IPS-20b (cell line): Measurements from ENCODE around the gene DOK6.
A peak's percentile ranks its signal among the peaks of the same experiment; 100 is the strongest.
"Not testable (repeated sequence)": the region's sequence is repeated elsewhere in the genome, so short reads cannot be mapped to it uniquely, and the experiment has no call there.

Source experiments
- H3K27ac ChIP-seq: one replicate; pipeline ENCODE4 v1.5.1; 2013; ENCODE audit warnings: low read length
- H3K27me3 ChIP-seq: 2 replicates; pipeline ENCODE4 v1.6.1; 2013; ENCODE audit warnings: mild to moderate bottlenecking, low read length, inconsistent platforms; ENCODE audit not compliant: insufficient read depth
- H3K36me3 ChIP-seq: 2 replicates; pipeline ENCODE4 v1.6.1; 2013; ENCODE audit warnings: low read depth, mild to moderate bottlenecking, inconsistent platforms, low read length, moderate library complexity; ENCODE audit not compliant: insufficient read depth
- H3K4me1 ChIP-seq: 2 replicates; pipeline ENCODE4 v1.6.1; 2013; ENCODE audit warnings: mild to moderate bottlenecking, control low read depth, inconsistent platforms, low read length, moderate library complexity; ENCODE audit not compliant: insufficient read depth
- H3K4me3 ChIP-seq: 2 replicates; pipeline ENCODE4 v1.5.1; 2013; ENCODE audit warnings: mild to moderate bottlenecking, low read length, inconsistent platforms
- H3K9ac ChIP-seq: 2 replicates; pipeline ENCODE4 v1.6.1; 2013; ENCODE audit warnings: low read depth, mild to moderate bottlenecking, inconsistent platforms, low read length, moderate library complexity
- H3K9me3 ChIP-seq: 2 replicates; pipeline ENCODE4 v1.6.1; 2013; ENCODE audit warnings: mild to moderate bottlenecking, low read depth, low read length, inconsistent platforms; ENCODE audit not compliant: insufficient read depth

Gene DOK6

GRCh38 chr18:69400253-69400975 lies at the start of gene DOK6:
Gene DOK6 (plus strand): TSS chr18:69400888.
- Histone ChIP-seq H3K27me3 (peaks cover 55% of the 10 kb centered on the region), H3K9ac (peak within 1 kb of the TSS; percentile 75; the same call in 1 of the 2 replicates), H3K9me3 (no peaks in the 10 kb centered on the region), H3K27ac (no peak within 1 kb of the TSS), H3K36me3 (no peaks in the 10 kb centered on the region), H3K4me3 (peak within 1 kb of the TSS; percentile 86), H3K4me1 (peaks cover 8% of the 10 kb centered on the region; the same call in 1 of the 2 replicates)

DNA sequence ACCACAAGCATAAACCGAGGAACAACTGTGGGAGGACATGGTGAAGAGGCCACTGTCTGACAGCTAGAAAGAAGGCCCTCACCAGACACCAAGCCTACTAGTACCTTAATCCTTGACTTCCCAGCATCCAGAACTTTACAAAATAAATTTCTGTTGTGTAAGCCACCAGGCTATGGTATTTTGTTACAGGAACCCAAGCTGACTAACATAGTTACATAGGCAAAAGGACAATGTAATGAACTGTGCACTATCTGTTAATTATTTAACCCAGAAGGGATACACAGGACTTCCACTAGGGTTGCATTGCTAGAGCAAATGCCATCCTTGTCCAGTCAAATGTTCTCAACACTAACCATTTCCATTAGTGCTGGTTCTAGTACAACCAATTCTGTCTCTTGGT lies 47.7 kb upstream of the DOK6 start:
- Histone ChIP-seq H3K9ac (no peak overlapping the region), H3K4me3 (no peak overlapping the region)

DNA sequence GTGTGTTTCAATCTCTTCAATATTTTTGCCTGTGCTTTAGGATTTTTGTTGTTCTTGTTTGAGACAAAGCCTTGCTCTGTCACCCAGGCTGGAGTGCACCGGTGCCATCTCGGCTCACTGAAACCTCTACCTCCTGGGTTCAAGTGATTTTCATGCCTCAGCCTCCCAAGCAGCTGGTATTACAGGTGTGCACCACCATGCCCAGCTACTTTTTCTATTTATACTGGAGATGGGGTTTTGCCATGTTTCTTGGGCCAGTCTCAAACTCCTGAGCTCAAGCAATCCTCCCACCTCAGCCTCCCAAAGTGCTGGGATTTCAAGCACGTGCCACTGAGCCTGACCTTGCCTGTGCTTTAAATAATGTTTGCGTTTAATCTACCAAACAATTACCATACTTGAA lies 43.1 kb upstream of the DOK6 start:
- no peaks in the 10 kb centered on the region for H3K36me3 ChIP-seq
- peaks cover 18% of the 10 kb centered on the region; the same call in 1 of the 2 replicates for H3K9me3 ChIP-seq
- H3K27me3 ChIP-seq = no peaks in the 10 kb centered on the region
- no peak overlapping the region for H3K9ac ChIP-seq
- no peaks in the 10 kb centered on the region for H3K4me1 ChIP-seq
- H3K4me3 ChIP-seq = no peak overlapping the region
- no peak overlapping the region for H3K27ac ChIP-seq

More for the DNA sequence above, 47.7 kb upstream of the DOK6 start:
- Histone ChIP-seq H3K27me3 (no peaks in the 10 kb centered on the region), H3K9me3 (no peaks in the 10 kb centered on the region), H3K36me3 (no peaks in the 10 kb centered on the region), H3K4me1 (no peaks in the 10 kb centered on the region), H3K27ac (no peak overlapping the region)

DNA sequence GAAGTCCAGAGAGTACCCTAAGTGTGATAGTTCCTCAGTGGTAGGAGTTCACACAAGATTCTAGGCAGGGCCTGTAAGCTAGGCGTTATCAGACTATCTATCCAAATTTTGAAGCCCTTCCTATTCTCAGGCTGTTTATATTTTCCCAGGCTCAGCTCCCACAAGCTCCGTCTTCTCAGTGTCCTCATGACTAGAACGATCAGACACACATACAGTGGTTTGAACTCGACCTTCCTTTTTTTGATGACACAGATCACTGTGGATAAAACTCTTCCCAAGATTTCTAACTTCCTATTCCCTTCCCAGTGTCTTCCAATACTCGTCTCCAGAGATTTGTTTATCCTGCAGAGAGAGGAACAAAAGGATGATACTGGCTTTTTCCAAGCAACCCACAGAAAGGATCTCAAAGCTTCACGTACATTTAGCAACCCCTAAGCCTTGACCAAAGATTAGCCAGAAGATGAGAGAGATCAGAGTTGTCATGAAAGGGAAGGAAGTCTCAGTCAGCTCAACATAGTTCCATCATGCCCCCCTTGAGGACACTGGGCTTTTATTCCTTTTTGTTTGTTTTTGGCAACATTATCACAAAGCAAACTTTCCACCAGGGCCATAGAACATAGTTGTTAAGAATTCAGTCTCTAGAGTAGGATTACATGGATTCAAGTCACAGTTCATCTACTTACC lies 42.3 kb upstream of the DOK6 start:
- no peaks in the 10 kb centered on the region for H3K36me3 ChIP-seq
- H3K9me3 ChIP-seq = peaks cover 18% of the 10 kb centered on the region; the same call in 1 of the 2 replicates
- H3K27ac ChIP-seq = no peak overlapping the region
- no peaks in the 10 kb centered on the region for H3K4me1 ChIP-seq
- no peak overlapping the region for H3K9ac ChIP-seq
- no peak overlapping the region for H3K4me3 ChIP-seq
- H3K27me3 ChIP-seq = no peaks in the 10 kb centered on the region

DNA sequence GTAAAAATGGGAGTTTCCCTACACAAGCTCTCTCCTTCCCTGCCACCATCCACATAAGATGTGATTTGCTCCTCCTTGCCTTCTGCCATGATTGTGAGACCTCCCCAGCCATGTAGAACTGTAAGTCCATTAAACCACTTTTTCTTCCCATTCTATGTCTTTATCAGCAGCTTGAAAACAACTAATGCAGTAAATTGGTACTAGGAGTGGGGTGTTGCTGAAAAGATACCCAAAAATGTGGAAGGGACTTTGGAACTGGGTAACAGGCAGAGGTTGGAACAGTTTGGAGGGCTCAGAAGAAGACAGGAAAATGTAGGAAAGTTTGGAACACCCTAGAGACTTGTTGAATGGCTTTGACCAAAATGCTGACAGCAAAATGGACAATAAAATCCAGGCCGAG lies 40.9 kb upstream of the DOK6 start:
- not testable (repeated sequence) for H3K27ac ChIP-seq, H3K36me3 ChIP-seq, H3K27me3 ChIP-seq, H3K9ac ChIP-seq, H3K4me1 ChIP-seq, H3K4me3 ChIP-seq
- H3K9me3 ChIP-seq = peaks cover 18% of the 10 kb centered on the region; the same call in 1 of the 2 replicates

DNA sequence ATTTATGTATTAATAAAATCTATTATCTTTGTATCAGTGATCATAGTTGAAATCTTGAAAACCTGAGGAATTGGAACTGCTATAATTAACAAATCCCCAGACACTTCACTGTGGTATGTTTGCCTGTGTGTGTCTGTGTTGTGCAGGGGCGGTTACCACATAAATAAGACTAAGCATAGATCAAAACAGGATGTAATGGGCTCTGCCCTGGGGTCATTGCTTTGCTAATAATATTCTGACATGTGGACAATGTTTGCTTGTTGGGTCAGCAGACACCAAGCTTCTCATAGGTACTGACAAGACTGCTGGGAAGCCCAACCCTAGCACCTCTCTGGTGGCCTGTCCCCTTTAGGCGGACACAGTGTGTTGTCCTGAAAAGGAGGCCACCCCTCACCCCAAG lies 35.8 kb upstream of the DOK6 start:
- Histone ChIP-seq H3K9ac (no peak overlapping the region), H3K4me3 (no peak overlapping the region), H3K9me3 (peaks cover 7% of the 10 kb centered on the region; the same call in 1 of the 2 replicates), H3K27me3 (no peaks in the 10 kb centered on the region), H3K4me1 (no peaks in the 10 kb centered on the region), H3K36me3 (no peaks in the 10 kb centered on the region), H3K27ac (no peak overlapping the region)

DNA sequence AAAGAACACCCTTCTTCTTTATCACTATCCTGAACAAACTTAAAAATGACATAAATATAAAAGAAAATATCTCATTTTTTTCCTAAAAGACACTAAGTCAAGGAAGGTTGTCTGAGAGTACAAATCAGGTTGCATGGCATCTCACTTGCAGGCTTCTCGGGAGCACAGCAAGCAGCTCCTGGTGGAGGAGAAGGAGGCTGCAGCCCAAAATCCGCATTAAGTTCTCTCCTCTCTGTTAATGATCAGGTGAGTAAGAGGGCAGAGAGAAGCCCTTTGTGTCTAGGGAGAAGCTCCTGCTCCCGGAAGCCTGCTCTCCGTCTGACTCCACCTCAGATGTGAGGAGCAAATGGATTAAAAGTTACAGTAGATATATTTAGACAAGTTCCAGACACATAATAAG lies 35.0 kb upstream of the DOK6 start:
- H3K27ac ChIP-seq = no peak overlapping the region
- no peaks in the 10 kb centered on the region for H3K36me3 ChIP-seq
- H3K9me3 ChIP-seq = no peaks in the 10 kb centered on the region
- no peak overlapping the region for H3K9ac ChIP-seq
- no peak overlapping the region for H3K4me3 ChIP-seq
- H3K27me3 ChIP-seq = no peaks in the 10 kb centered on the region
- no peaks in the 10 kb centered on the region for H3K4me1 ChIP-seq

DNA sequence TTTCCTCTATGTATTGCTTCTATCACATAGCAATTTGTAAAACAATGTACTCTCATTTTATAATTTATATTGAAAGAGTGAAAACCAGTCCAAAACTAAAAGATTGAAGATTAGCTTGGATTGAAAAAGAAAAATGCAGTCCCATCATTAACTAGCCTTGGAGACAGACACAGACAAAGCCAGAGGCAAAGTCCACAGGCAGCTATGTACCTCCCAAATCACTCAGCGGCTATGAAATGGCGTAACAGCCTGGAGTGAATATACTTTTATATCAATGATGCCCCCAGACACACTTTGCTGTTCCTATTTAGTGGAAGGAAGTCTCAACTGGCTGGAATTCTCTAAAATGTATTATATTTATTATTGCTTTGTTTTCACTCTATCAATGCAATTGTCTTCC lies 33.6 kb upstream of the DOK6 start:
- H3K36me3 ChIP-seq = no peaks in the 10 kb centered on the region
- no peak overlapping the region for H3K4me3 ChIP-seq
- no peaks in the 10 kb centered on the region for H3K27me3 ChIP-seq
- H3K27ac ChIP-seq = no peak overlapping the region
- H3K4me1 ChIP-seq = no peaks in the 10 kb centered on the region
- H3K9me3 ChIP-seq = no peaks in the 10 kb centered on the region
- no peak overlapping the region for H3K9ac ChIP-seq

DNA sequence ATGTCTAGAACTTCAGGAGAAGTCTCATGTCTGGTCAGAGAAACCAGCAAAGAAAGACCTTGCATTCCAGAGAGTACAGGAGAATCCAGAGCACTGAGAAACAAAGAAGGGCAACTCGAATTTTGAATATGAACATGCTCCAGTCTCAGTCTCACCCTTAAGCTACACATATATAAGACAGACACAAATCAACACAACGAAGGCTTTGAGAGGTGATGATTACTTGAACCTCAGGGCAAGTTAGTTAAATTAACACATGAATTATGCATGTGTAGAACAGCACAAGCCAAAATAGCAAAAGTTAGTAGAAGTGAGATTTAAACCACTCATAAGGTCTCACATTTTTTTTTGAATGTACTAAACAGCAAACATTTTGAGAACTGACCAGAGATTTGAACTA lies 29.0 kb upstream of the DOK6 start:
- Histone ChIP-seq H3K4me1 (no peaks in the 10 kb centered on the region), H3K27ac (no peak overlapping the region), H3K27me3 (no peaks in the 10 kb centered on the region), H3K4me3 (no peak overlapping the region), H3K9ac (no peak overlapping the region), H3K9me3 (no peaks in the 10 kb centered on the region), H3K36me3 (no peaks in the 10 kb centered on the region)

DNA sequence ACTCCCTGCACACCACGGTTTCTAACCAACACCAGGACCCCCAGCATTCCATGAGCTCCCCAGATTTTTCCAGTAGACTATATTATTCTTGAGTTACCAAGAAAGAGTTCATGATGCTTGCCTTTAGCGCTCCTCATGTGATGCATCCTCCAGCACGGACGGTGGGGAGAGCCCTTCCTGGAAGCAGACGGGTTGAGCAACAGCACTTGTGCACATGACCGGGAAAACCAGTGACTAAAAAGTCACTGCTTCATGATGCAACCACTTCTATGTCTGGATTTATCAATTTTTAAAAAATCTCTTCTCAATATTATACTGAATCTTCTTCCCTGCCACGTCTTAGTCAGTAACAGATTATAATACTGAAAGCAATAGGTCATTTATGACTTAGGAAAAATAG lies 20.4 kb upstream of the DOK6 start:
- H3K27me3 ChIP-seq = no peaks in the 10 kb centered on the region
- no peak overlapping the region for H3K27ac ChIP-seq
- no peak overlapping the region for H3K9ac ChIP-seq
- H3K9me3 ChIP-seq = no peaks in the 10 kb centered on the region
- no peak overlapping the region for H3K4me3 ChIP-seq
- H3K36me3 ChIP-seq = no peaks in the 10 kb centered on the region
- H3K4me1 ChIP-seq = no peaks in the 10 kb centered on the region

GRCh38 chr18:69383186-69383585 lies 17.5 kb upstream of the DOK6 start:
- Histone ChIP-seq H3K4me1 (peaks cover 5% of the 10 kb centered on the region; the same call in 1 of the 2 replicates), H3K27me3 (no peaks in the 10 kb centered on the region), H3K9ac (no peak overlapping the region), H3K9me3 (no peaks in the 10 kb centered on the region), H3K27ac (no peak overlapping the region), H3K36me3 (no peaks in the 10 kb centered on the region), H3K4me3 (no peak overlapping the region)

- H3K9ac ChIP-seq = no peak overlapping the region
- no peak overlapping the region for H3K27ac ChIP-seq
- no peak overlapping the region for H3K4me3 ChIP-seq
- peaks cover 5% of the 10 kb centered on the region; the same call in 1 of the 2 replicates for H3K4me1 ChIP-seq
- H3K36me3 ChIP-seq = no peaks in the 10 kb centered on the region
- no peaks in the 10 kb centered on the region for H3K27me3 ChIP-seq
- H3K9me3 ChIP-seq = no peaks in the 10 kb centered on the region
Observed at GRCh38 chr18:69387186-69387585, 13.5 kb upstream of the DOK6 start.
